ENCODE results near the gene KLHL22.
"Not testable (repeated sequence)": the region's sequence is repeated elsewhere in the genome, so short reads cannot be mapped to it uniquely, and the experiment has no call there.

DNA sequence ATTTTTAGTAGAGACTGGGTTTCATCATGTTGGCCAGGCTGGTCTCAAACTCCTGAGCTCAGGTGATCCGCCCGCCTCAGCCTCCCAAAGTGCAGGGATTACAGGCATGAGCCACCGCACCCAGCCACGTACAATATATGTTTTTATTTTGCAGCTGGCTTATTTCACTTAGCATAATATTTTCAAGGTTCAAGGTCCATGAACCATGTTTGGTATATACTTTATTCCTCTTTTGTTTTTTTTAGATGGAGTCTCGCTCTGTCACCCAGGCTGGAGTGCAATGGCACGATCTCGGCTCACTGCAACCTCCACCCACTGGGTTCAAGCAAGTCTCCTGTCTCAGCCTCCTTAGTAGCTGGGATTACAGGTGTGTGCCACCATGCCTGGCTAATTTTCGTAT lies 43.3 kb upstream of the KLHL22 start:
- TF ChIP-seq PAX5 (IDR thresholded peaks at IDR 0.05; ENCODE audit: insufficient read depth, low read length, severe bottlenecking); POLR2A (IDR thresholded peaks at IDR 0.05; ENCODE audit: low read depth, low read length); TAF1 (IDR thresholded peaks at IDR 0.05; ENCODE audit: low read depth, low read length); POLR2AphosphoS5 (IDR thresholded peaks at IDR 0.05; ENCODE audit: low read depth, low read length); SPI1 (IDR thresholded peaks at IDR 0.05; ENCODE audit: low read depth, low read length): not testable (repeated sequence)
